ENCODE results near the gene RXRA.

The RXRA gene

GRCh38 chr9:134367061-134367460 is 40.8 kb downstream of the RXRA start:
- POLR2A ChIA-PET = no interaction called here
- Histone ChIP-seq H3K9me3 (ENCODE audit: control insufficient read depth, insufficient read depth, low read depth, low read length) (no peaks in the 10 kb centered on the region), H3K4me1 (ENCODE audit: control insufficient read depth, insufficient read depth, low read length) (peaks cover 7% of the 10 kb centered on the region), H3K4me3 (ENCODE audit: low read depth, low read length) (no peak overlapping the region), H3K36me3 (ENCODE audit: control insufficient read depth in 2 of 2, insufficient read depth in 1 of 2, low read length in 2 of 2) (no peaks in the 10 kb centered on the region), H3K27ac (ENCODE audit: extremely low read depth, low read depth, low read length) (no peak overlapping the region)
- TF ChIP-seq KLF9 (tag by site-specific recombination; IDR thresholded peaks at IDR 0.05; ENCODE audit: low read depth) (no peak), ZNF23 (tag by site-specific recombination; IDR thresholded peaks at IDR 0.05; ENCODE audit: borderline replicate concordance) (no peak)
- CTCF ChIA-PET = interaction anchor here (0.9 to 3.2 kb wide), 3 partner anchors 12 to 76 kb away, joined by 3 to 12 read pairs (median 3); no protein-coding TSS in a partner anchor

GRCh38 chr9:134367791-134368490 is 41.7 kb downstream of the RXRA start:
- H3K27ac ChIP-seq (ENCODE audit: extremely low read depth, low read depth, low read length) = no peak overlapping the region
- peaks cover 7% of the 10 kb centered on the region for H3K4me1 ChIP-seq (ENCODE audit: control insufficient read depth, insufficient read depth, low read length)
- TF ChIP-seq GFI1B (tag by site-specific recombination; IDR thresholded peaks at IDR 0.05) (no peak), ZNF132 (tag by site-specific recombination; IDR thresholded peaks at IDR 0.05; ENCODE audit: borderline replicate concordance) (no peak), OSR2 (tag by site-specific recombination; IDR thresholded peaks at IDR 0.05) (0 out of 2 replicates have a peak, but pooled peaks have one; percentile 38), ZNF747 (tag by site-specific recombination; IDR thresholded peaks at IDR 0.05) (no peak), TCF7L2 (IDR thresholded peaks at IDR 0.05; ENCODE audit: borderline replicate concordance, low read depth, low read length) (no peak), ZNF791 (tag by site-specific recombination; IDR thresholded peaks at IDR 0.05) (no peak)
- TF ChIP-seq, protein P1, sequence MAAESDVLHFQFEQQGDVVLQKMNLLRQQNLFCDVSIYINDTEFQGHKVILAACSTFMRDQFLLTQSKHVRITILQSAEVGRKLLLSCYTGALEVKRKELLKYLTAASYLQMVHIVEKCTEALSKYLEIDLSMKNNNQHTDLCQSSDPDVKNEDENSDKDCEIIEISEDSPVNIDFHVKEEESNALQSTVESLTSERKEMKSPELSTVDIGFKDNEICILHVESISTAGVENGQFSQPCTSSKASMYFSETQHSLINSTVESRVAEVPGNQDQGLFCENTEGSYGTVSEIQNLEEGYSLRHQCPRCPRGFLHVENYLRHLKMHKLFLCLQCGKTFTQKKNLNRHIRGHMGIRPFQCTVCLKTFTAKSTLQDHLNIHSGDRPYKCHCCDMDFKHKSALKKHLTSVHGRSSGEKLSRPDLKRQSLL (tag by site-specific recombination; IDR thresholded peaks at IDR 0.05) = no peak
- ChIA-PET CTCF (interaction anchor here (0.9 kb wide), 1 partner anchor 11 kb away, joined by 3 read pairs; no protein-coding TSS in a partner anchor), POLR2A (no interaction called here)
- no peaks in the 10 kb centered on the region for H3K9me3 ChIP-seq (ENCODE audit: control insufficient read depth, insufficient read depth, low read depth, low read length)
- H3K36me3 ChIP-seq (ENCODE audit: control insufficient read depth in 2 of 2, insufficient read depth in 1 of 2, low read length in 2 of 2) = no peaks in the 10 kb centered on the region
- H3K4me3 ChIP-seq (ENCODE audit: low read depth, low read length) = no peak overlapping the region

DNA sequence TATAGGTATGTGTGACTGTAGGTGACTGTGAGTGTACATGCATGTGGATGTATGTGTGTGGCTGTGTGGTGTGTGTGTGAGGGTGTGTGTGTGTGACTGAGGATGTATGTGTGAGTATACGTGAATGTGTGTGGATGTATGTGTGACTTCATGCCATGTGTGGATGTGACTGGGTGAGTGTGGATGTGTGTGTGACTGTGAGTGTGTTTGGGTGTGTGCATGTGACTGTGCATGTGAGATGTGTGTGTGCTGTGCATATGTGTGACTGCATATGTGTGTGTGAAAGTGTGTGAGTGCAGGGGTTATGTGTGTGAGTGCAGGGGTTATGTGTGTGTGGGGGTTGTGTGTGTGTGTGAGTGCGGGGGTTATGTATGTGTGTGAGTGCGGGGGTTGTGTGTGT is 42.3 kb downstream of the RXRA start:
- Histone ChIP-seq H3K36me3 (ENCODE audit: control insufficient read depth in 2 of 2, insufficient read depth in 1 of 2, low read length in 2 of 2) (no peaks in the 10 kb centered on the region), H3K4me1 (ENCODE audit: control insufficient read depth, insufficient read depth, low read length) (peaks cover 7% of the 10 kb centered on the region), H3K9me3 (ENCODE audit: control insufficient read depth, insufficient read depth, low read depth, low read length) (no peaks in the 10 kb centered on the region), H3K4me3 (ENCODE audit: low read depth, low read length) (no peak overlapping the region), H3K27ac (ENCODE audit: extremely low read depth, low read depth, low read length) (no peak overlapping the region)
- ChIA-PET POLR2A (no interaction called here), CTCF (no interaction called here)
- TF ChIP-seq ZNF76 (tag by site-specific recombination; IDR thresholded peaks at IDR 0.05; ENCODE audit: borderline replicate concordance, low read depth) (peak; percentile 22; the same call in 1 of the 2 replicates), INSM2 (tag by site-specific recombination; IDR thresholded peaks at IDR 0.05) (peak; percentile 39; the same call in 1 of the 2 replicates), EGR2 (tag by site-specific recombination; IDR thresholded peaks at IDR 0.05; ENCODE audit: low read depth) (peak; percentile 57; the same call in 1 of the 2 replicates), ZNF571 (tag by site-specific recombination; IDR thresholded peaks at IDR 0.05) (0 out of 2 replicates have a peak, but pooled peaks have one; percentile 23), ZNF2 (tag by site-specific recombination; IDR thresholded peaks at IDR 0.05) (peak; percentile 39; the same call in 1 of the 2 replicates), ZNF555 (tag by site-specific recombination; conservative IDR thresholded peaks at IDR 0.05) (no peak), ZNF202 (tag by site-specific recombination; IDR thresholded peaks at IDR 0.05; ENCODE audit: borderline replicate concordance) (no peak), OVOL3 (tag by site-specific recombination; IDR thresholded peaks at IDR 0.05) (no peak), ZNF223 (tag by site-specific recombination; IDR thresholded peaks at IDR 0.05) (no peak), ZBTB7A (tag by site-specific recombination; IDR thresholded peaks at IDR 0.05; ENCODE audit: low read depth) (peak; percentile 34; the same call in 1 of the 2 replicates), ZNF621 (tag by site-specific recombination; IDR thresholded peaks at IDR 0.05) (peak; percentile 37; the same call in 1 of the 2 replicates)
- TF ChIP-seq, protein P2, sequence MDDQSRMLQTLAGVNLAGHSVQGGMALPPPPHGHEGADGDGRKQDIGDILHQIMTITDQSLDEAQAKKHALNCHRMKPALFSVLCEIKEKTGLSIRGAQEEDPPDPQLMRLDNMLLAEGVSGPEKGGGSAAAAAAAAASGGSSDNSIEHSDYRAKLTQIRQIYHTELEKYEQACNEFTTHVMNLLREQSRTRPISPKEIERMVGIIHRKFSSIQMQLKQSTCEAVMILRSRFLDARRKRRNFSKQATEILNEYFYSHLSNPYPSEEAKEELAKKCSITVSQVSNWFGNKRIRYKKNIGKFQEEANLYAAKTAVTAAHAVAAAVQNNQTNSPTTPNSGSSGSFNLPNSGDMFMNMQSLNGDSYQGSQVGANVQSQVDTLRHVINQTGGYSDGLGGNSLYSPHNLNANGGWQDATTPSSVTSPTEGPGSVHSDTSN (CRISPR knock-in tag; IDR thresholded peaks at IDR 0.05) = no peak
- TF ChIP-seq, protein P3, sequence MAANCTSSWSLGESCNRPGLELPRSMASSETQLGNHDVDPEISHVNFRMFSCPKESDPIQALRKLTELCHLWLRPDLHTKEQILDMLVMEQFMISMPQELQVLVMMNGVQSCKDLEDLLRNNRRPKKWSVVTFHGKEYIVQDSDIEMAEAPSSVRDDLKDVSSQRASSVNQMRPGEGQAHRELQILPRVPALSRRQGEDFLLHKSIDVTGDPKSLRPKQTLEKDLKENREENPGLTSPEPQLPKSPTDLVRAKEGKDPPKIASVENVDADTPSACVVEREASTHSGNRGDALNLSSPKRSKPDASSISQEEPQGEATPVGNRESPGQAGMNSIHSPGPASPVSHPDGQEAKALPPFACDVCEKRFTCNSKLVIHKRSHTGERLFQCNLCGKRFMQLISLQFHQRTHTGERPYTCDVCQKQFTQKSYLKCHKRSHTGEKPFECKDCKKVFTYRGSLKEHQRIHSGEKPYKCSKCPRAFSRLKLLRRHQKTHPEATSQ (tag by site-specific recombination; IDR thresholded peaks at IDR 0.05) = no peak
- TF ChIP-seq, protein P4, sequence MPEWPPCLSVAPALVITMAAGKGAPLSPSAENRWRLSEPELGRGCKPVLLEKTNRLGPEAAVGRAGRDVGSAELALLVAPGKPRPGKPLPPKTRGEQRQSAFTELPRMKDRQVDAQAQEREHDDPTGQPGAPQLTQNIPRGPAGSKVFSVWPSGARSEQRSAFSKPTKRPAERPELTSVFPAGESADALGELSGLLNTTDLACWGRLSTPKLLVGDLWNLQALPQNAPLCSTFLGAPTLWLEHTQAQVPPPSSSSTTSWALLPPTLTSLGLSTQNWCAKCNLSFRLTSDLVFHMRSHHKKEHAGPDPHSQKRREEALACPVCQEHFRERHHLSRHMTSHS (tag by site-specific recombination; IDR thresholded peaks at IDR 0.05) = no peak
- TF ChIP-seq, protein P5, sequence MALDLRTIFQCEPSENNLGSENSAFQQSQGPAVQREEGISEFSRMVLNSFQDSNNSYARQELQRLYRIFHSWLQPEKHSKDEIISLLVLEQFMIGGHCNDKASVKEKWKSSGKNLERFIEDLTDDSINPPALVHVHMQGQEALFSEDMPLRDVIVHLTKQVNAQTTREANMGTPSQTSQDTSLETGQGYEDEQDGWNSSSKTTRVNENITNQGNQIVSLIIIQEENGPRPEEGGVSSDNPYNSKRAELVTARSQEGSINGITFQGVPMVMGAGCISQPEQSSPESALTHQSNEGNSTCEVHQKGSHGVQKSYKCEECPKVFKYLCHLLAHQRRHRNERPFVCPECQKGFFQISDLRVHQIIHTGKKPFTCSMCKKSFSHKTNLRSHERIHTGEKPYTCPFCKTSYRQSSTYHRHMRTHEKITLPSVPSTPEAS (tag by site-specific recombination; IDR thresholded peaks at IDR 0.05) = peak; percentile 64

Measured in HEK293 (cell line).